ENCODE data around the gene ARHGAP8.
"Not testable (repeated sequence)": the region's sequence is repeated elsewhere in the genome, so short reads cannot be mapped to it uniquely, and the experiment has no call there.

ARHGAP8 gene

GRCh38 chr22:44776605-44777363, 24.4 kb downstream of the ARHGAP8 start:
- no peak for DNase-seq

GRCh38 chr22:44777364-44777755, 25.0 kb downstream of the ARHGAP8 start:
- no peak for DNase-seq

GRCh38 chr22:44780876-44781449, 28.6 kb downstream of the ARHGAP8 start:
- no peak for DNase-seq

GRCh38 chr22:44782363-44782963, 30.1 kb downstream of the ARHGAP8 start:
- no peak for DNase-seq

GRCh38 chr22:44783091-44783490, 30.7 kb downstream of the ARHGAP8 start:
- DNase-seq = no peak

- no peak for DNase-seq
Observed at GRCh38 chr22:44783581-44783980, 31.2 kb downstream of the ARHGAP8 start.

- DNase-seq = no peak
Observed at GRCh38 chr22:44786136-44786535, 33.8 kb downstream of the ARHGAP8 start.

GRCh38 chr22:44786610-44787009, 34.2 kb downstream of the ARHGAP8 start:
- DNase-seq = no peak

GRCh38 chr22:44787832-44788231, 35.5 kb downstream of the ARHGAP8 start:
- no peak for DNase-seq

GRCh38 chr22:44793106-44793505, 40.7 kb downstream of the ARHGAP8 start:
- no peak for DNase-seq

- DNase-seq = no peak
Observed at GRCh38 chr22:44793506-44794172, 41.3 kb downstream of the ARHGAP8 start.

- DNase-seq = no peak
Observed at GRCh38 chr22:44795701-44796630, 43.6 kb downstream of the ARHGAP8 start.

- DNase-seq = no peak
Observed at GRCh38 chr22:44797181-44797725, 44.9 kb downstream of the ARHGAP8 start.

- no peak for DNase-seq
Observed at GRCh38 chr22:44799077-44799945, 46.9 kb downstream of the ARHGAP8 start.

GRCh38 chr22:44799946-44800634, 47.7 kb downstream of the ARHGAP8 start:
- DNase-seq = not testable (repeated sequence)

GRCh38 chr22:44801476-44801875, 49.1 kb downstream of the ARHGAP8 start:
- DNase-seq = no peak

GRCh38 chr22:44802071-44802700, 49.8 kb downstream of the ARHGAP8 start:
- DNase-seq = no peak

GRCh38 chr22:44802956-44803355, 50.6 kb downstream of the ARHGAP8 start:
- DNase-seq = no peak

GRCh38 chr22:44804327-44804726, 52.0 kb downstream of the ARHGAP8 start:
- no peak for DNase-seq

GRCh38 chr22:44805711-44806110, 53.3 kb downstream of the ARHGAP8 start:
- no peak for DNase-seq

All from NCI-H1092 treated with DMSO at 0.1 percent for 48 hours (cell line).